ENCODE measurements around the gene DSN1. TPM values are rescaled to one million over a fixed set of nuclear protein-coding genes. Genes with fewer than 3 reads are reported as not detected.

DSN1 gene
- total RNA-seq, 1 experiment from 2014 or later: 42.5 TPM

DNA sequence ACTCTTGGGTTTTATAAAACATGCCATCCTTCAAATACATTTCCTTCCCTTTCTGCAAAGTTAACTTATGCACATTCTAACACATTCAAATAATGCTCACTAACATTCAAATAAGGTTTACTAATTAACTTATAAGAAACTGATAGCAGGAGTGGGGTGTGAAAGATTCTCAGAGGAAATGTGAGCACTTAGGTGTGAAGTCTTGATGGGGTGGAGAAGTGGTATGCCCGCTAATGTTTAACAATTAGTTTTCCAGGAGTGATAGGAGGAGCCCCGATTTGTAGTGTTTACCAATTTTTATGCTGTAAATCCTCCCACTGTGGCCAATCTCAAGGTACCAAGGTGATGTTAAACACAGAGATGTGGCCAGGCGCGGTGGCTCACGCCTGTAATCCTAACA, 18.3 kb upstream of the DSN1 start:
- no peak for TF ChIP-seq CTCF (IDR thresholded peaks at IDR 0.05; ENCODE audit: unreplicated experiment)
- peaks cover 9% of the 10 kb centered on the region for H3K36me3 Mint-ChIP-seq (ENCODE audit: insufficient read depth, unreplicated experiment)
- BruUV-seq (replicated peaks): no TSS peak
- no peak overlapping the region for H3K27ac Mint-ChIP-seq (ENCODE audit: unreplicated experiment)
- intact Hi-C loops (cut with micrococcal nuclease; ENCODE audit: unreplicated experiment): loop anchor here (2.0 kb wide), 1 partner anchor 95 kb away; no protein-coding TSS in a partner anchor
- no peaks in the 10 kb centered on the region for H3K9me3 Mint-ChIP-seq (ENCODE audit: low read depth, unreplicated experiment)
- no peak for DNase-seq
- CTCF ChIA-PET: interaction anchor here (0.9 to 1.4 kb wide), 5 partner anchors 17 to 128 kb away, joined by 3 to 9 read pairs (median 5); a partner anchor contains a TSS
- no peaks in the 10 kb centered on the region for H3K27me3 Mint-ChIP-seq (ENCODE audit: unreplicated experiment)
- no peaks in the 10 kb centered on the region for H3K4me1 Mint-ChIP-seq (ENCODE audit: low read depth, unreplicated experiment)
- no peak overlapping the region for H3K4me3 Mint-ChIP-seq (ENCODE audit: low read depth, unreplicated experiment)

GRCh38 chr20:36786663-36787062, 13.1 kb upstream of the DSN1 start:
- H3K27me3 Mint-ChIP-seq (ENCODE audit: unreplicated experiment): no peaks in the 10 kb centered on the region
- no peaks in the 10 kb centered on the region for H3K9me3 Mint-ChIP-seq (ENCODE audit: low read depth, unreplicated experiment)
- H3K27ac Mint-ChIP-seq (ENCODE audit: unreplicated experiment): no peak overlapping the region
- no peak for TF ChIP-seq CTCF (IDR thresholded peaks at IDR 0.05; ENCODE audit: unreplicated experiment)
- H3K36me3 Mint-ChIP-seq (ENCODE audit: insufficient read depth, unreplicated experiment): peaks cover 5% of the 10 kb centered on the region
- no TSS peak for BruUV-seq (replicated peaks)
- H3K4me1 Mint-ChIP-seq (ENCODE audit: low read depth, unreplicated experiment): no peaks in the 10 kb centered on the region
- intact Hi-C loops (cut with micrococcal nuclease; ENCODE audit: unreplicated experiment): no loop called here
- H3K4me3 Mint-ChIP-seq (ENCODE audit: low read depth, unreplicated experiment): no peak overlapping the region
- CTCF ChIA-PET: no interaction called here
- no peak for DNase-seq

GRCh38 chr20:36786246-36786645, 12.7 kb upstream of the DSN1 start:
- Mint-ChIP-seq H3K27ac (ENCODE audit: unreplicated experiment) (no peak overlapping the region), H3K4me3 (ENCODE audit: low read depth, unreplicated experiment) (no peak overlapping the region), H3K9me3 (ENCODE audit: low read depth, unreplicated experiment) (no peaks in the 10 kb centered on the region), H3K36me3 (ENCODE audit: insufficient read depth, unreplicated experiment) (peaks cover 4% of the 10 kb centered on the region), H3K27me3 (ENCODE audit: unreplicated experiment) (no peaks in the 10 kb centered on the region), H3K4me1 (ENCODE audit: low read depth, unreplicated experiment) (no peaks in the 10 kb centered on the region)
- intact Hi-C loops (cut with micrococcal nuclease; ENCODE audit: unreplicated experiment): no loop called here
- no peak for TF ChIP-seq CTCF (IDR thresholded peaks at IDR 0.05; ENCODE audit: unreplicated experiment)
- CTCF ChIA-PET: no interaction called here
- no TSS peak for BruUV-seq (replicated peaks)
- DNase-seq: no peak

- no peaks in the 10 kb centered on the region for H3K27me3 Mint-ChIP-seq (ENCODE audit: unreplicated experiment)
- peaks cover 4% of the 10 kb centered on the region for H3K36me3 Mint-ChIP-seq (ENCODE audit: insufficient read depth, unreplicated experiment)
- no peak for TF ChIP-seq CTCF (IDR thresholded peaks at IDR 0.05; ENCODE audit: unreplicated experiment)
- no peak overlapping the region for H3K27ac Mint-ChIP-seq (ENCODE audit: unreplicated experiment)
- no peaks in the 10 kb centered on the region for H3K9me3 Mint-ChIP-seq (ENCODE audit: low read depth, unreplicated experiment)
- H3K4me1 Mint-ChIP-seq (ENCODE audit: low read depth, unreplicated experiment): no peaks in the 10 kb centered on the region
- BruUV-seq (replicated peaks): no TSS peak
- intact Hi-C loops (cut with micrococcal nuclease; ENCODE audit: unreplicated experiment): no loop called here
- DNase-seq: no peak
- CTCF ChIA-PET: no interaction called here
- H3K4me3 Mint-ChIP-seq (ENCODE audit: low read depth, unreplicated experiment): no peak overlapping the region
Observed at GRCh38 chr20:36785308-36785707, 11.7 kb upstream of the DSN1 start.

Data from Calu3 (cell line).